Measurements from ENCODE around the gene NYAP1.

GRCh38 chr7:100519580-100519979 is 35.9 kb downstream of the NYAP1 start:
- TF ChIP-seq POLR2AphosphoS5 (IDR thresholded peaks at IDR 0.05) (no peak), CTCF (IDR thresholded peaks at IDR 0.05) (no peak), POLR2A (IDR thresholded peaks at IDR 0.05) (no peak)

All from sigmoid colon (tissue), 4 donors.